ENCODE results near the gene TEAD1. TPM values are rescaled to one million over a fixed set of nuclear protein-coding genes. Genes with fewer than 3 reads are reported as not detected.

Gene TEAD1
- polyA plus RNA-seq, 1 donor (not counting 4 experiments of a cell fraction or from before 2014, with no cell fraction given) = 32.7 TPM

- H3K79me2 ChIP-seq (ENCODE audit: control insufficient read depth, insufficient read depth, low read length) = peaks cover 77% of the 10 kb centered on the region
- TF ChIP-seq EZH2 (IDR thresholded peaks at IDR 0.05; ENCODE audit: low read length) (no peak), CTCF (optimal IDR thresholded peaks at IDR 0.05 in 1 of 3, IDR thresholded peaks at IDR 0.05 in 1 of 3, conservative IDR thresholded peaks at IDR 0.05 in 1 of 3; ENCODE audit: extremely low read depth in 1 of 3, insufficient read depth in 2 of 3, low read length in 3 of 3) (no peak)
- H3K4me1 ChIP-seq (ENCODE audit: control insufficient read depth, extremely low read depth, insufficient read depth, low read length) = peaks cover 42% of the 10 kb centered on the region
- H2AFZ ChIP-seq (ENCODE audit: control insufficient read depth, low read length) = no peak overlapping the region
- peak overlapping the region; percentile 53 for H3K4me2 ChIP-seq (ENCODE audit: control insufficient read depth, extremely low read depth, insufficient read depth, low read depth, low read length)
- no peak for FAIRE-seq
- H3K36me3 ChIP-seq (ENCODE audit: control insufficient read depth in 2 of 2, extremely low read depth in 1 of 2, insufficient read depth in 2 of 2, low read length in 2 of 2) = peaks cover 4% of the 10 kb centered on the region in 2 experiments
- no peak overlapping the region for H3K4me3 ChIP-seq (ENCODE audit: control insufficient read depth in 2 of 3, extremely low read depth in 1 of 3, insufficient read depth in 2 of 3, low read depth in 1 of 3, low read length in 3 of 3)
- no peak overlapping the region for H3K9ac ChIP-seq (ENCODE audit: control insufficient read depth, extremely low read depth, insufficient read depth, low read length)
- no peaks in the 10 kb centered on the region for H3K9me3 ChIP-seq (ENCODE audit: control insufficient read depth, low read depth, low read length)
- H4K20me1 ChIP-seq (ENCODE audit: control insufficient read depth, extremely low read depth, insufficient read depth, low read length) = no peaks in the 10 kb centered on the region
- no peaks in the 10 kb centered on the region for H3K27me3 ChIP-seq (ENCODE audit: control insufficient read depth, extremely low read depth, insufficient read depth, low read length)
- no peak for DNase-seq (ENCODE audit: low read depth, low spot score)
- H3K9me1 ChIP-seq (ENCODE audit: control insufficient read depth, extremely low read depth, insufficient read depth, low read length) = peaks cover 2% of the 10 kb centered on the region
- dilution Hi-C loops (cut with MboI; ENCODE audit: extremely low pct_ligation_motif_present, low sequenced_read_pairs) = no loop called here
- peak overlapping the region; percentile 76 for H3K27ac ChIP-seq (ENCODE audit: control insufficient read depth, insufficient read depth, low read length)
Observed at GRCh38 chr11:12771875-12772274, 97.7 kb downstream of the TEAD1 start.

GRCh38 chr11:12772324-12772723, 98.1 kb downstream of the TEAD1 start:
- DNase-seq (ENCODE audit: low read depth, low spot score) (no peak), FAIRE-seq (no peak)
- peaks cover 42% of the 10 kb centered on the region for H3K4me1 ChIP-seq (ENCODE audit: control insufficient read depth, extremely low read depth, insufficient read depth, low read length)
- H3K9me3 ChIP-seq (ENCODE audit: control insufficient read depth, low read depth, low read length) = no peaks in the 10 kb centered on the region
- dilution Hi-C loops (cut with MboI; ENCODE audit: extremely low pct_ligation_motif_present, low sequenced_read_pairs) = no loop called here
- H3K27me3 ChIP-seq (ENCODE audit: control insufficient read depth, extremely low read depth, insufficient read depth, low read length) = no peaks in the 10 kb centered on the region
- H3K36me3 ChIP-seq (ENCODE audit: control insufficient read depth in 2 of 2, extremely low read depth in 1 of 2, insufficient read depth in 2 of 2, low read length in 2 of 2) = peaks cover 3 to 4% of the 10 kb centered on the region in 2 experiments
- H3K9me1 ChIP-seq (ENCODE audit: control insufficient read depth, extremely low read depth, insufficient read depth, low read length) = peaks cover 2% of the 10 kb centered on the region
- no peak overlapping the region for H3K4me3 ChIP-seq (ENCODE audit: control insufficient read depth in 2 of 3, extremely low read depth in 1 of 3, insufficient read depth in 2 of 3, low read depth in 1 of 3, low read length in 3 of 3)
- H3K79me2 ChIP-seq (ENCODE audit: control insufficient read depth, insufficient read depth, low read length) = peaks cover 76% of the 10 kb centered on the region
- H3K4me2 ChIP-seq (ENCODE audit: control insufficient read depth, extremely low read depth, insufficient read depth, low read depth, low read length) = no peak overlapping the region
- H2AFZ ChIP-seq (ENCODE audit: control insufficient read depth, low read length) = no peak overlapping the region
- H4K20me1 ChIP-seq (ENCODE audit: control insufficient read depth, extremely low read depth, insufficient read depth, low read length) = no peaks in the 10 kb centered on the region
- no peak overlapping the region for H3K27ac ChIP-seq (ENCODE audit: control insufficient read depth, insufficient read depth, low read length)
- TF ChIP-seq EZH2 (IDR thresholded peaks at IDR 0.05; ENCODE audit: low read length) (no peak), CTCF (optimal IDR thresholded peaks at IDR 0.05 in 1 of 3, IDR thresholded peaks at IDR 0.05 in 1 of 3, conservative IDR thresholded peaks at IDR 0.05 in 1 of 3; ENCODE audit: extremely low read depth in 1 of 3, insufficient read depth in 2 of 3, low read length in 3 of 3) (no peak)
- no peak overlapping the region for H3K9ac ChIP-seq (ENCODE audit: control insufficient read depth, extremely low read depth, insufficient read depth, low read length)
